D721Med (cell line): ENCODE measurements around the gene BEND2.

Source experiments
- DNase-seq: peaks from one replicate; pipeline ENCODE4 v3.0.0; 2011; ENCODE audit warnings: low spot score; ENCODE audit not compliant: insufficient read length
- FAIRE-seq: peaks from 2 replicates; lab custom pipeline; 2011; peaks lifted over from hg19 to GRCh38; lab: Jason Lieb, UNC
- CTCF ChIP-seq: IDR thresholded peaks from 2 replicates; pipeline ENCODE4 v1.5.1; 2012; ENCODE audit warnings: mild to moderate bottlenecking, control low read depth; ENCODE audit not compliant: insufficient read depth; ENCODE audit errors: missing control alignments

Gene BEND2

GRCh38 chrX:18172970-18173369, 47.7 kb downstream of the BEND2 start:
- FAIRE-seq (no peak), DNase-seq (no peak)
- no peak for TF ChIP-seq CTCF

GRCh38 chrX:18170910-18171309, 49.8 kb downstream of the BEND2 start:
- DNase-seq: no peak
- TF ChIP-seq CTCF: no peak
- FAIRE-seq: no peak

- no peak for FAIRE-seq
- no peak for DNase-seq
- no peak for TF ChIP-seq CTCF
Measured at GRCh38 chrX:18166068-18166467, 54.6 kb downstream of the BEND2 start.

GRCh38 chrX:18160369-18160768, 60.3 kb downstream of the BEND2 start:
- no peak for TF ChIP-seq CTCF
- no peak for FAIRE-seq
- DNase-seq: no peak

GRCh38 chrX:18158963-18159362, 61.7 kb downstream of the BEND2 start:
- DNase-seq (no peak), FAIRE-seq (no peak)
- no peak for TF ChIP-seq CTCF

- FAIRE-seq (no peak), DNase-seq (no peak)
- TF ChIP-seq CTCF: no peak
Measured at GRCh38 chrX:18151649-18152048, 69.0 kb downstream of the BEND2 start.

- no peak for FAIRE-seq
- TF ChIP-seq CTCF: no peak
- DNase-seq: no peak
Measured at GRCh38 chrX:18151157-18151556, 69.5 kb downstream of the BEND2 start.
